ENCODE results near the gene ARID3C.
"Not testable (repeated sequence)": the region's sequence is repeated elsewhere in the genome, so short reads cannot be mapped to it uniquely, and the experiment has no call there.

Gene ARID3C

DNA sequence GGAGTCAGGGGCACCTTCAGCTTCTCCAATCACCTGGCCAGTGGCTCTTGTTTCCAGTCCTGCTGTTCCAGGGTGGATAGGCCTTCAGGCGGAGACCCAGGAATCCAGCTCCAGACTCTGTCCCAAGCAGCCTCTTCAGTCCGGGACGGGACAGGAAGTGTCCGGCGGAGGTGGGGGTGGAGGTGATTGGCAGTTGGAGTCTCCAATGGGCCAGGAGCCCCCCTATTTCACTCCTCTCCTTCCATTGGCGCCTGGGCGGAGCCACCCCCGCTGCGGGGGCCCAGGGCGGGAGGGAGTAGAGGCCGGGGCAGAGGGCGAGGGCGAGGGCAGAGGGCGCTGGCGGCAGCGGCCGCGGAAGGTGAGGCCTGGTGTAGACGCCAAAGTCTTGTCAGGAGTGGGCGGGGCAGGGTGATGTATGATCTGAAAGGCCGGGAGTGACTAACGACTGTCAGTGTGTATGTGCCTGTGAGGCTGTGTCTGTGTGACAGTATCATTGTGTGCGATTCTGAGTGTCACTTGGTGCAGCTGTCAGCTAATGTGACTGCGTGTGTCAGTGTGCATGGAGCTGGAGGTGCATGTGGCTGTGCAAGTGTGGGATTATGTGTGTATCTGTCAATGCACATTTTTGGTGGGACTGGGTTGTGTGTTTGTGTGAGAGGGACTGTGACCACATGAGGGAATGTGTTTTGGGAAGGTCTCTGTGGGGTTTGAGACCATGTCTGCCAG, 23.2 kb upstream of the ARID3C start, which contains the start of gene IL11RA:
Gene IL11RA (plus strand): TSS at position 310 of the 726 bp plus-strand sequence. CDS start 3,033 bp downstream, outside the sequence.
- peak; percentile 72 for DNase-seq (ENCODE audit: low read depth)

DNA sequence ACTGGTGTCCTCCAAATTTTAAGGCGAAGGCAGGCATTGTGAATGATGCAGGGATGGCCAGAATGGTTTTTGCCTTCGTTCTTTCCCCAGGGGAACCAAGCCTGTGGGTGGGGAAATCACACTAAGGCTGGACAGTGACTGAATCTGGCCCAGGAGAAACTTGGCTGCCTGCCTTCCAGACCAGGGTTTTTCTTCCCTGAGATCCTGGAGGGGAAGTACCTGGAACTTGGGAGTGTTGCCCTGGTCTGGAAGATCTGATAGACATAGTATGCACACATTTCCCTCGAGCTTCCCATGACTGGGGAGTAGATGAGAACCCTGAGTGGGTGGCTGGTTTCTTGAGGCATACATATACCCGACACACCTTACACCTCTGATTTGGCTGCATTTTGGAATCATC, 22.5 kb upstream of the ARID3C start:
- no peak for DNase-seq (ENCODE audit: low read depth)

GRCh38 chr9:34650816-34651215, 21.9 kb upstream of the ARID3C start:
- DNase-seq (ENCODE audit: low read depth), result no peak

- DNase-seq (ENCODE audit: low read depth), result no peak
Measured at GRCh38 chr9:34648673-34649072, 19.8 kb upstream of the ARID3C start.

DNA sequence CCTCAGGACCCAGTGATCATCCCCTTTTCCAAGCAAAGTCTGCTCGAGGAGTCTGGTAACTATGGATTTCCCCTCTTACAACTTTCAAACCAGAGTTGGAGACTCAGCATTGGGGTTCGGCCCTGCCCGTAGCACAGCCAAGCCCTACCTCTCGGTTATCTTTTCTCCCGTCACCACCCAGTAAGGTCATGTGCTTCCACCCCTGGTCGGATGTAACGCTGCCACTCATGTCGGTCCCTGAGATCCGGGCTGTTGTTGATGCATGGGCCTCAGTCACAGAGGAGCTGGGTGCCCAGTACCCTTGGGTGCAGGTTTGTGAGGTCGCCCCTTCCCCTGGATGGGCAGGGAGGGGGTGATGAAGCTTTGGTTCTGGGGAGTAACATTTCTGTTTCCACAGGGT, 18.8 kb upstream of the ARID3C start:
- DNase-seq (ENCODE audit: low read depth), result no peak

- no peak for DNase-seq (ENCODE audit: low read depth)
Measured at GRCh38 chr9:34647084-34647403, 18.2 kb upstream of the ARID3C start.

DNA sequence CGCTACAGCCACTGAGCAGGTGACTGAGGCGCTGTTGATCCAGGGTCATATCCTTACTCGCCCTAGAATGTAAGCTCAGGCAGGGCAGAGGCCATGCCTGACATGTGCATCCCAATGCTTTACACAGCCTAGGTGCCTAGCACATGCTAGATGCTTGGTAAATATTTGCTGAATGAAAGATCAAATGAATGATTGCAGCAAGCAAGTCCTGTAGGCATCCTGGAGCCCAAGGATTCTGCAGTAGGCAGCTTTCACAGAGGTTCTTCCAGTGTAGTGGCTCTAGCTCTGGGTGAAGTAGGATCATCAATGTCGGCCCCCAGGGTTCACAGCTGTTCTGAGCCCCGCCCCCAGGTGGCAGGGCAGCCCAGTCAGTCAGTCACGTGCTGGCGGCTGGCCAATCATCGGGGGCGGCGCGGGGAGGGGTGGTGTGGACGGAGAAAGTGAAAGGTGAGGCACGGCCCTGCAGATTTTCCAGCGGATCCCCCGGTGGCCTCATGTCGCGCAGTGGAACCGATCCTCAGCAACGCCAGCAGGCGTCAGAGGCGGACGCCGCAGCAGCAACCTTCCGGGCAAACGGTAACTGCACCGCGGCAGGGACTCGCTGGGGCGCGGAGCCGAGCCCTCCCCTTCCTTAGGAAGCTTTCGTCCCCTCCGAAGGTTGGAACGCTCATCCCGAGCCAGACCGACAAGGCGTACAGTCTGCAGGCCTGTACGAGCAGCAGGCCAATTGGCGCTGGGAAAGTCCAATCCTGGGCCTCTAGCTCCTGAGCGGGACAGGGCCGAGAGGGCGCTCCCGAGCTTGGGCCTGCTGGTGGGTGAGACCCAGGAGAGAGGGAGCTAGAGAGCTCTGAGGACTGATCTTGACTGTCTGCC, 17.6 kb upstream of the ARID3C start, which contains the start of gene GALT:
Gene GALT (plus strand): TSS at position 465 of the 873 bp plus-strand sequence. CDS start 30 bp downstream, at position 495.
- no peak for DNase-seq (ENCODE audit: low read depth)

DNA sequence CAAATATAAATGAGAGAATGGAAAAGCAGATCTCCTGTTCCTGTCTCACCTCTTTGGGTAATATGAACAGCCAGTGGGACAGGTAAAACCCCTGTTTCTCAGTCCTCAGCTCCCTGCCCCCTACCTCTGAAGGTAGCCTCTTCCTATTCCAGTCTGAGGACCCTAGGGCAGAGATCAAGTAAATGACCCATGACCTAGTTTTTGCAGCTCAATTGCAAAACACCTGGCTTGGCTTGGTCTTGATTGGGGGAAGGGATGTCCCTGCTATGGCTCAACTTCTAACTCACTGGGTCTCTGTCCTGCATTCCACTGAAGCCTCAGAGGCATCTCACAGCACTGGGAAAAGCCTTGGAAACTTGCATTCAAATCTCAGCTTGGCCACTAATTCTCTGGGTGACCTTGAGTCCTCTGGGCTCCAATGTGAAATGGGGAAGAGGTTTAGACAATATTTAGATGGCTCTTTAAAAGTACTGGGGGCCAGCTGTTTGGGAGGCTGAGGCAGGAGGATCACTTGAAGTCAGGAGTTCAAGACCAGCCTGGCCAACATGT, 16.0 kb upstream of the ARID3C start:
- DNase-seq (ENCODE audit: low read depth), result no peak

GRCh38 chr9:34642679-34643078, 13.8 kb upstream of the ARID3C start:
- DNase-seq (ENCODE audit: low read depth), result no peak

DNA sequence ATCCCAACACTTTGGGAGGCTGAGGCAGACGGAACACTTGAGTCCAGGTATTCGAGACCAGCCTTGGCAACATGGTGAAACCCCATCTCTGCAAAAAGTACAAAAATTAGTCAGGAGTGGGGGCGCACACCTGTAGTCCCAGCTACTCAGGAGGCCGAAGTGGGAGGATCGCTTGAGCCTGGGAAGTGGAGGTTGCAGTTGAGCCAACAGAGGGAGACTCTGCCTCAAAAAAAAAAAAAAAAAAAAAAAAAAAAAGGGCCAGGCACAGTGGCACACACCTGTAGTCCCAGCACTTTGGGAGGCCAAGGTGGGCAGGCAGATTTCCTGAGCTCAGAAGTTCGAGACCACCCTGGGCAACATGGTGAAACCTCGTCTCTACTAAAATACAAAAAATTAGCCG, 10.5 kb upstream of the ARID3C start:
- not testable (repeated sequence) for DNase-seq (ENCODE audit: low read depth)

DNA sequence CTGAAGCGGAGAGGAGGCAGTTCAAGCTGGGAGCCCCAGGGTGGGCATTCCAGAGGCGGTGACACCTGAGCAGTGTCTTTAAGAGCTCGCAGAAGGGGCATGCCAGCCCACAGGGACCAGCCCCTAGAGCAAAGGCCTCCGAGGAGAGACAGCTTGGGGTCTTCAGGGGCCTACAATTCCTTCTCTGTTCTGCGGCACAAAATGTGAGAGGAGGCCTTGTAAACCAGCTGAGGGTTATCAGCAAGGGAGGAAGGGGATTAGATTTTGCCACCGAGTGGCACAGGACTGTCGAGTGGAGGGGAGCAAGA, 9.2 kb upstream of the ARID3C start:
- DNase-seq (ENCODE audit: low read depth), result no peak

DNA sequence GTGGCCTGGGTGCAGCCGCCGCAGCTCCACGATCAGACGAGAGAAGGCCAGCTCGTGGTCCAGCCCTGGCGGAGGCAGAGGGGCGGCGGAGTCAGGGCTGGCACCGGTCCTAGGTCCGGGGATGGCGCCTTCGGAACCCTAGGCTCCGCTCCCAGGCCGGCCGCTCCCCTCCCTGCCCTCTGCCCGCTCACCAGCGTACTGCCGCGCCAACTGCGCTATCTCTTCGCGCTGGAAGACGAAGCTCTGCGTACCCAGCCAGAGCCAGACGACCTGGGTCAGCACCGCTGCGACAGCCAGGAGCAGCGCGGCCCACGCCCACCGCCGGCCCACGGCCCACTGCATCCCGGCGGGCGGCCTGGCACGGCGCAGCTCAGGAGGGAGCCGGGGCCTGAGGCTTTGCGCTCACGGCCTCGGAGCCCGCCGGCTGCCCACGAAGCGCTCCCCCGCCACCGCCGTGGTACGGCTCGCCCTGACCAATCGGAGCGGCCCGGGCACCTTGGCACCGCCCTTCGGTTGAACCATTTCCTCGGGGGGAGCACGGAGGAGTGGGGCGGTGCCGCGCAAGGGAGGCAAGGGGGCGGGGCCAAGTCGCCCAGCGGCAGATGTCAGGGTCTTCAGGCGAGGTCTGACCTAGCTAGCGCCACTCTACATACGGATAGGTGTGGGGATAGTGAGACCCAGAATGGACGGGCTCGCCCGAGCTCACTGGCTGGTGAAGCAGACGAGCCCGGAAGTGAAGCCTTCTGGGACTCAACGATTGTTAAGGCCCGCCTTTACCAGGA, 8.7 kb upstream of the ARID3C start, which contains the start of gene SIGMAR1:
Gene SIGMAR1 (minus strand): TSS at position 432 of the 782 bp plus-strand sequence. CDS start 90 bp downstream, at position 342.
- DNase-seq (ENCODE audit: low read depth), result no peak

DNA sequence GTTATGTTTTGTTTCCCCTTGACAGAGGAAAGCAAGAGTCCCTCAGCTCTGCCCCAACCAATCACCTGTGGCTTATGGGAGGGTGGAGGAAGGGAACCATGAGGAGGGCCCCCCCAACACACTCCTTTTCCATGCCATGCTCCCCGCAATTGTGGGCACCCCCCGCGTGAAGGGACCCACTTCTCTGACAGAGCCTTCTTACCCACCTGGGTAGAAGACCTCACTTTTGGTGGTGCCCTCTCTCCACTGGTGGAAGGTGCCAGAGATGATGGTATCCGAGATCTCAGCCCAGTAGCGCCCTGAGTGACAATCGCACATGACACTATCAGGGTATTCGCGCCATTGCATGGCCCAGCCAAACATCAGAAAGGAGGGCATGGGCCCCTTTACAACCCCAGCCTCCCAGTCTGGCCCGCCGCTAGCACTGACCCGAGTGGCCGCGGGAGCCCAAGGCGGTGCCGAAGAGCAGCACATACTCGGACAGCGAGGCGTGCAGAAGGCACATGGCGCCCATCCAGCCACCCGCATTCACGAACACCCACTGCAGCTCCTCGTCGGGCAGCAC, 8.0 kb upstream of the ARID3C start:
- no peak for DNase-seq (ENCODE audit: low read depth)

DNA sequence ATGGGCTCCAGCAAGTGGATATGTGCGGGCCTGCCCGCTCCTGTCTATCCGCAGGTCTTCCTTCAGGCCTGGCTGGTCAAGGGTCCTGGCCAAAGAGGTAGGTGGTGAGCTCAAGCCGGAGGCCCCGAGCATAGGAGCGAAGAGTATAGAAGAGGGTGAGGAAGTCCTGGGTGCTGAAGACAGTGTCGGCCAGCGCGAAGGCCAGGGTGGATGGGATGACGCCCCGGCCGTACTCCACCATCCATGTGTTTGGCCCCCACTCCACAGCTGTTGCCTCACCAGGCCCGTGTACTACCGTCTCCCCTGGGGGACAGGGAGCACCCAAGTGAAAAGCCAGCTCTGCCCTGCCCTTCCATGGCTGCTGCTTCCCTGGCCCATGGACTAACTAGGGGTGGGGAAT, 6.7 kb upstream of the ARID3C start:
- no peak for DNase-seq (ENCODE audit: low read depth)

DNA sequence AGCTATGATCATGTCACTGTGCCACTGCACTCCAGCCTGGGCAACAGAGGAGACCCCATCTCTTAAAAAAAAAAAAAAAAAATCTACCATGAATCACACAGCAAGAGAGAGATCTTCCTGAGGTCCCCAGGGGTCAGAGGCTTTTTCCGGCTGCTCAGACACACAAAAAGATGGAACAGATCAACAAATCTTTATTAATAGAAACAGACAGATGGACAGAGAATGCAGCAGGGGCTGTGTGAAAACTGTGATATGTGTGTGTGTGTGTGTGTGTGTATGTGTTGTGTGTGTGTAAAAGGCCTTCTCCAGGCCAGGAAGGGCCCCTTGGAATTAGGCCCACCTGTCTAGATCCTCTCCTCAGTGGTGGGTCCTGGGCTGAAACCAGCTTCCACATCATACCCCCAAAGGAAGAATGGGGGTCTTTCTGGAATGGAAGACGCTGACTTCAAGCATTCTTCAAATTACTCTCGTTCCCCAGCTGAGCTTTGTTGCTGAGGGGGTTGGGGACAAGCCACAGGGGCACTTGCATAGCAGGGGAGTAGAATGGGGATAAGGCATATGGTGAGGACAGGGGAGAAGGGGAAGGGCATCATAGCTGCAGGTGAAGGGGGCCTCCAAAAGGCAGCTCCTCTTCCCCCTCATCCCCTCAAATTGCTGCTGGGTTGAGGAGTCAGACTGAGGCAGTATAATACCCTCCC, 5.8 kb upstream of the ARID3C start:
- DNase-seq (ENCODE audit: low read depth), result no peak

DNA sequence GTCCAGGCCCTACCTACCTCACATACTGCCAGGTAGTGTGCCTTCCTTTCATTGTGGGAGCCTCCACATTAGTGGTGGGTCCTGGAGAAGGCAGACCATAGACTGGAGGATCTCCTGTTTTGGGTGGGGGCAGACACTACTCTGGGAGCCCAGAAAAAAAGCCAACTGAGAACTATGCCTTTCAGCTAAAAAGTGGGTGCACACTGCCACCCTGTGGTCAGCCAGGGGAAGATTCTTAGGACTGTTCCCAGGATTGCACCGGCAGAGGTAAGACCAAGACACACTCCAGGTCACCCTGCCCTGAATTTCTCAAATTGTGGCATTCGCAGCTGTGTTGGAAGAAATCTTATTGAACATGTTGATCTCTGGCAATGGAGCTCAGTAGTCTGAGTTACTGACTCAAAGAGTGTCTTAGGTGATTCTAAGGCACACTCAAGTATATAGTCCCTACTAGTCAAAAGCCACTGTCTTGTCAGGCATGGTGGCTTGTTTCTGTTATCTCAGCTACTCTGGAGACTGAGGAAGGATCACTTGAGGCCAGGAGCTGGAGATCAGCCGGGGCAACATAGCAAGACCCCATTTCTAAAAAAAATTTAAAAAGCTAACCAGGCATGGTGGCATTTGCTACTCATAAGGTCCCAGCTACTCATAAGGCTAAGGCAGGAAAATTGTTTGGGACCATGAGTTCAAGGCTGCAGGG, 5.1 kb upstream of the ARID3C start:
- no peak for DNase-seq (ENCODE audit: low read depth)

- no peak for DNase-seq (ENCODE audit: low read depth)
Measured at GRCh38 chr9:34633166-34633565, 4.3 kb upstream of the ARID3C start.

- DNase-seq (ENCODE audit: low read depth), result no peak
Measured at GRCh38 chr9:34630402-34631154, 1.7 kb upstream of the ARID3C start.

- no peak for DNase-seq (ENCODE audit: low read depth)
Measured at GRCh38 chr9:34629491-34629808, 584 bp upstream of the ARID3C start.
